Raji (cell line): ENCODE data around the gene SCYL3.

Experiments
- POLR2A ChIP-seq: IDR thresholded peaks from 2 replicates; pipeline ENCODE4 v1.6.1; 2011; ENCODE audit warnings: low read depth, low read length, control low read depth; ENCODE audit not compliant: insufficient read depth

Gene SCYL3

GRCh38 chr1:169816617-169817016 is 77.1 kb downstream of the SCYL3 start:
- no peak for TF ChIP-seq POLR2A

- no peak for TF ChIP-seq POLR2A
Observed at GRCh38 chr1:169814265-169814664, 79.4 kb downstream of the SCYL3 start.

DNA sequence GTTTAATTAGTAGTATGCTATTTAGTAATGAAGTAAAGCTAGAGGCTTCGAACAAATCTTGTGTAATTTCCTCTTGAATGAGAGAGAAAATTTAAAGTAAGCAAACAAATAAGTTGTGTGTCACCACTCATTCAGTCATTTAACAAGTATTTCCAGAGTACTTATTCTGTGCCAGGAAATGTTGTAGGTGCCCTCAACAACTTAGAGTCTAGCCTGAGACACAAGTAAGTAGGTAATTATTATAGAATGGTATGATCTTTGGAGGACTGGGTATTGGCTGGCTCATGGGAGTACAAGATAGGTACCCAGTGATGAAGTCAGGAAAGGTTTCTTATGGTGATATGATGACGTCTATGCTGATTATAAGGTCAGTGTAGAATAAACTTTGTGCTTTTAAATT is 81.6 kb downstream of the SCYL3 start:
- TF ChIP-seq POLR2A: no peak

- no peak for TF ChIP-seq POLR2A
Observed at GRCh38 chr1:169809370-169810095, 84.2 kb downstream of the SCYL3 start.

GRCh38 chr1:169804941-169805340 is 88.8 kb downstream of the SCYL3 start:
- TF ChIP-seq POLR2A: no peak

- no peak for TF ChIP-seq POLR2A
Observed at GRCh38 chr1:169802888-169803287, 90.8 kb downstream of the SCYL3 start.
